AG04450 (cell line): ENCODE results near the gene SHB. TPM values are rescaled to one million over a fixed set of nuclear protein-coding genes. Genes with fewer than 3 reads are reported as not detected.

Experiments used
- CTCF ChIA-PET: fragments of 300-600, 350-600 bp; formaldehyde crosslinking; extraction: SDS; loops from one replicate; lab custom pipeline; 2022; ENCODE audit warnings: antibody characterized with exemption, inconsistent platforms; lab: Charles Lee
- POLR2A ChIA-PET: fragments of 350-600 bp; formaldehyde crosslinking; extraction: SDS; loops from one replicate; lab custom pipeline; 2021; ENCODE audit warnings: antibody characterized with exemption, inconsistent platforms; lab: Yijun Ruan, JAX
- DNase-seq: peaks from one replicate; pipeline ENCODE4 v3.0.0-alpha.2; 2011; ENCODE audit warnings: low read depth, low spot score
- H3K27ac ChIP-seq: one replicate; pipeline ENCODE4 v1.5.1; 2012; ENCODE audit warnings: low read depth, low read length, control low read depth
- H3K27me3 ChIP-seq: one replicate; pipeline ENCODE4 v1.6.0; 2012; ENCODE audit warnings: low read length; ENCODE audit not compliant: control insufficient read depth, insufficient read depth
- H3K4me3 ChIP-seq: 2 replicates; pipeline ENCODE4 v1.5.1; 2011; ENCODE audit warnings: mild to moderate bottlenecking, low read depth, low read length, control low read depth
- H3K9me3 ChIP-seq: 2 replicates; pipeline ENCODE4 v1.5.1; 2012; ENCODE audit warnings: low read length; ENCODE audit not compliant: control insufficient read depth, insufficient read depth
- polyA plus RNA-seq: library from polyadenylated mRNA; depleted of rRNA; stranded (reverse); fragments of >200 nt; gene quantifications from 2 replicates; pipeline ENCODE4 v1.2.3, GENCODE V29; 2011
- TF ChIP-seq, protein P1 (sequence below): IDR thresholded peaks from 2 replicates; pipeline ENCODE4 v1.5.1; 2011; ENCODE audit warnings: low read depth, low read length, control low read depth, inconsistent platforms

Gene SHB
- polyA plus RNA-seq, 1 experiment: 16.7 TPM

- TF ChIP-seq, protein P1, sequence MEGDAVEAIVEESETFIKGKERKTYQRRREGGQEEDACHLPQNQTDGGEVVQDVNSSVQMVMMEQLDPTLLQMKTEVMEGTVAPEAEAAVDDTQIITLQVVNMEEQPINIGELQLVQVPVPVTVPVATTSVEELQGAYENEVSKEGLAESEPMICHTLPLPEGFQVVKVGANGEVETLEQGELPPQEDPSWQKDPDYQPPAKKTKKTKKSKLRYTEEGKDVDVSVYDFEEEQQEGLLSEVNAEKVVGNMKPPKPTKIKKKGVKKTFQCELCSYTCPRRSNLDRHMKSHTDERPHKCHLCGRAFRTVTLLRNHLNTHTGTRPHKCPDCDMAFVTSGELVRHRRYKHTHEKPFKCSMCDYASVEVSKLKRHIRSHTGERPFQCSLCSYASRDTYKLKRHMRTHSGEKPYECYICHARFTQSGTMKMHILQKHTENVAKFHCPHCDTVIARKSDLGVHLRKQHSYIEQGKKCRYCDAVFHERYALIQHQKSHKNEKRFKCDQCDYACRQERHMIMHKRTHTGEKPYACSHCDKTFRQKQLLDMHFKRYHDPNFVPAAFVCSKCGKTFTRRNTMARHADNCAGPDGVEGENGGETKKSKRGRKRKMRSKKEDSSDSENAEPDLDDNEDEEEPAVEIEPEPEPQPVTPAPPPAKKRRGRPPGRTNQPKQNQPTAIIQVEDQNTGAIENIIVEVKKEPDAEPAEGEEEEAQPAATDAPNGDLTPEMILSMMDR: no peak
- Histone ChIP-seq H3K4me3 (no peak overlapping the region), H3K27me3 (no peaks in the 10 kb centered on the region), H3K9me3 (no peaks in the 10 kb centered on the region), H3K27ac (no peak overlapping the region)
- ChIA-PET POLR2A (interaction anchor here (0.7 to 1.1 kb wide), 2 partner anchors 27 to 28 kb away, joined by 3 to 4 read pairs; no protein-coding TSS in a partner anchor), CTCF (interaction anchor here (0.8 to 1.2 kb wide), 2 partner anchors 34 to 106 kb away, joined by 3 to 4 read pairs; no protein-coding TSS in a partner anchor)
- DNase-seq: no peak
These were observed 15.1 kb downstream of the SHB start for GRCh38 chr9:38053697-38054461.

GRCh38 chr9:38051780-38052546 is 17.1 kb downstream of the SHB start:
- DNase-seq: no peak
- Histone ChIP-seq H3K4me3 (no peak overlapping the region), H3K27me3 (no peaks in the 10 kb centered on the region), H3K27ac (no peak overlapping the region), H3K9me3 (no peaks in the 10 kb centered on the region)
- TF ChIP-seq, protein P1: no peak
- ChIA-PET POLR2A (no interaction called here), CTCF (interaction anchor here (1.0 to 1.1 kb wide), 2 partner anchors 15 to 36 kb away, joined by 3 read pairs; no protein-coding TSS in a partner anchor)

DNA sequence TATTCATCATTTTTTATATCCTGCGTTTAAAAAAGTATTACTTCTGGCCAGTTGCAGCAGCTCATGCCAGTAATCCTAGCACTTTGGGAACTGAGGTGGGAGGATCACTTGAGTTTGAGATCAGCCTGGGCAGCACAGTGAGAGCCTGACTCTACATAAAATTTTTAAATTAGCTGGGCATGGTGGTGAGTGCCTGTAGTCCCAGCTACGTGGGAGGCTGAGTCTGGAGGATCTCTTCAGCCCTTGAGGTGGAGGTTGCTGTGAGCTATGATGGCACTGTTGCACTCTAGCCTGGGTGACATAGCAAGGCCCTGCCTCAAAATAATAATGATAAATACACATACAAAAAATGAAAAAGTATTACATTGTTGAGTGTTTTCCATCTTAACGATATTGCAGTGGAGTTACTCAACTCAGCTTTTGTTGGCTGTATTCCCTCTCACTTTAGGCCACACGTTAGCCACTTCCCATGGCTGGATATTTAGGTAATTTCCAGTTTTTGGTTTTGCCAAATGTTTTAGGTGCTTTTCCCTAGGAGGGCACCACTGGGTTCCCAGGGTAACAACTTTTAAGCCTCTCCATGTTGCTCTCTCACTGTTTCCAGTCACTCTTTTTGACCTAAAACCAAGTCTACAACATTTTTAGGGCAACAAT is 20.6 kb downstream of the SHB start:
- H3K9me3 ChIP-seq: no peaks in the 10 kb centered on the region
- ChIA-PET POLR2A (interaction anchor here (1.1 to 2.0 kb wide), 2 partner anchors 22 to 24 kb away, joined by 3 to 9 read pairs; no protein-coding TSS in a partner anchor), CTCF (interaction anchor here (0.9 to 1.3 kb wide), 3 partner anchors 40 to 134 kb away, joined by 3 to 4 read pairs (median 3); no protein-coding TSS in a partner anchor)
- H3K27ac ChIP-seq: peak overlapping the region; percentile 97
- H3K4me3 ChIP-seq: peak overlapping the region; percentile 13; the same call in 1 of the 2 replicates
- no peak for DNase-seq
- TF ChIP-seq, protein P1: no peak
- H3K27me3 ChIP-seq: no peaks in the 10 kb centered on the region

GRCh38 chr9:38047301-38048251 is 21.5 kb downstream of the SHB start:
- TF ChIP-seq, protein P1: no peak
- peak overlapping the region; percentile 97 for H3K27ac ChIP-seq
- H3K4me3 ChIP-seq: peak overlapping the region; percentile 43
- ChIA-PET CTCF (interaction anchor here (1.1 to 1.3 kb wide), 2 partner anchors 41 to 107 kb away, joined by 3 to 4 read pairs; no protein-coding TSS in a partner anchor), POLR2A (interaction anchor here (1.1 to 2.0 kb wide), 2 partner anchors 21 to 23 kb away, joined by 3 to 9 read pairs; no protein-coding TSS in a partner anchor)
- H3K9me3 ChIP-seq: no peaks in the 10 kb centered on the region
- H3K27me3 ChIP-seq: no peaks in the 10 kb centered on the region
- DNase-seq: peak; percentile 72
